Right atrium auricular region (tissue), 2 donors: ENCODE results near the gene OTOGL. TPM values are rescaled to one million over a fixed set of nuclear protein-coding genes. Genes with fewer than 3 reads are reported as not detected.

ENCODE experiments used
- DNase-seq: peaks from one replicate; pipeline ENCODE4 v3.0.0-alpha.2; 2019; ENCODE audit warnings: low spot score
- H3K27ac ChIP-seq, 2 donors: fragments of 200-600 bp; sonication (generic); 1 replicate in 1 of 2; 2 replicates in 1 of 2; pipeline ENCODE4 v1.5.1; 2016 to 2019
- H3K27me3 ChIP-seq, 2 donors: fragments of 200-600 bp; sonication (generic); one replicate each; pipeline versions ENCODE4 v1.5.1 to v1.6.0; 2017 to 2019
- H3K36me3 ChIP-seq: fragments of 200-600 bp; sonication (generic); one replicate; pipeline ENCODE4 v1.5.1; 2016
- H3K4me1 ChIP-seq, 2 donors: fragments of 200-600 bp; sonication (generic); one replicate each; pipeline versions ENCODE4 v1.5.1 to v1.6.0; 2017 to 2019
- H3K4me3 ChIP-seq, 2 donors: fragments of 200-600 bp; sonication (generic); 1 replicate in 1 of 2; 2 replicates in 1 of 2; pipeline ENCODE4 v1.5.1; 2017 to 2019; ENCODE audit warnings: mild to moderate bottlenecking in 1 of 2, moderate library complexity in 1 of 2
- H3K9me3 ChIP-seq, 2 donors: fragments of 200-600 bp; sonication (generic); one replicate each; pipeline ENCODE4 v1.5.1; 2019
- CTCF ChIP-seq, 2 donors: fragments of 200-600 bp; sonication (generic); IDR thresholded peaks; one replicate each; pipeline ENCODE4 v1.5.1; 2019; ENCODE audit warnings: antibody characterized with exemption in 2 of 2
- total RNA-seq, 2 donors: library from RNA; depleted of rRNA; stranded (reverse); fragments of >200 nt; gene quantifications; one replicate each; pipeline ENCODE4 v1.1.0, GENCODE V29; 2016

OTOGL gene
- total RNA-seq, 2 donors from 2014 or later, result 7.6 to 10.9 TPM

GRCh38 chr12:80325167-80325959 lies 226.0 kb downstream of the OTOGL start:
- Histone ChIP-seq H3K27ac (no peak overlapping the region), H3K4me1 (no peaks in the 10 kb centered on the region), H3K36me3 (no peaks in the 10 kb centered on the region), H3K4me3 (no peak overlapping the region), H3K27me3 (no peaks in the 10 kb centered on the region), H3K9me3 (no peaks in the 10 kb centered on the region)
- DNase-seq, result no peak
- TF ChIP-seq CTCF (IDR thresholded peaks at IDR 0.05), result no peak

- H3K4me1 ChIP-seq, result no peaks in the 10 kb centered on the region
- DNase-seq, result no peak
- H3K27ac ChIP-seq, result no peak overlapping the region
- no peaks in the 10 kb centered on the region for H3K36me3 ChIP-seq
- no peak overlapping the region for H3K4me3 ChIP-seq
- H3K27me3 ChIP-seq, result no peaks in the 10 kb centered on the region
- H3K9me3 ChIP-seq, result no peaks in the 10 kb centered on the region
- TF ChIP-seq CTCF (IDR thresholded peaks at IDR 0.05), result no peak
Observed at GRCh38 chr12:80332827-80333226, 233.5 kb downstream of the OTOGL start.

GRCh38 chr12:80352474-80352873 lies 253.1 kb downstream of the OTOGL start:
- no peak for TF ChIP-seq CTCF (IDR thresholded peaks at IDR 0.05)
- Histone ChIP-seq H3K27ac (no peak overlapping the region), H3K9me3 (no peaks in the 10 kb centered on the region), H3K4me1 (no peaks in the 10 kb centered on the region), H3K27me3 (no peaks in the 10 kb centered on the region), H3K4me3 (no peak overlapping the region), H3K36me3 (no peaks in the 10 kb centered on the region)
- no peak for DNase-seq

- TF ChIP-seq CTCF (IDR thresholded peaks at IDR 0.05), result no peak
- H3K9me3 ChIP-seq, result no peaks in the 10 kb centered on the region
- H3K27me3 ChIP-seq, result no peaks in the 10 kb centered on the region
- no peaks in the 10 kb centered on the region for H3K36me3 ChIP-seq
- no peak for DNase-seq
- no peak overlapping the region for H3K27ac ChIP-seq
- no peaks in the 10 kb centered on the region for H3K4me1 ChIP-seq
- H3K4me3 ChIP-seq, result no peak overlapping the region
Observed at GRCh38 chr12:80353254-80353653, 253.9 kb downstream of the OTOGL start.

- H3K9me3 ChIP-seq, result no peaks in the 10 kb centered on the region
- DNase-seq, result no peak
- H3K27ac ChIP-seq, result no peak overlapping the region
- no peaks in the 10 kb centered on the region for H3K4me1 ChIP-seq
- H3K27me3 ChIP-seq, result no peaks in the 10 kb centered on the region
- TF ChIP-seq CTCF (IDR thresholded peaks at IDR 0.05), result no peak
- H3K36me3 ChIP-seq, result no peaks in the 10 kb centered on the region
- no peak overlapping the region for H3K4me3 ChIP-seq
Observed at GRCh38 chr12:80356097-80356496, 256.8 kb downstream of the OTOGL start.

GRCh38 chr12:80359703-80360102 lies 260.4 kb downstream of the OTOGL start:
- TF ChIP-seq CTCF (IDR thresholded peaks at IDR 0.05), result no peak
- no peak for DNase-seq
- Histone ChIP-seq H3K4me3 (no peak overlapping the region), H3K27ac (no peak overlapping the region), H3K4me1 (no peaks in the 10 kb centered on the region), H3K9me3 (peaks cover 0 to 3% of the 10 kb centered on the region in 2 donors), H3K27me3 (no peaks in the 10 kb centered on the region), H3K36me3 (no peaks in the 10 kb centered on the region)
